ENCODE data around the gene RPS15.

RPS15 gene

DNA sequence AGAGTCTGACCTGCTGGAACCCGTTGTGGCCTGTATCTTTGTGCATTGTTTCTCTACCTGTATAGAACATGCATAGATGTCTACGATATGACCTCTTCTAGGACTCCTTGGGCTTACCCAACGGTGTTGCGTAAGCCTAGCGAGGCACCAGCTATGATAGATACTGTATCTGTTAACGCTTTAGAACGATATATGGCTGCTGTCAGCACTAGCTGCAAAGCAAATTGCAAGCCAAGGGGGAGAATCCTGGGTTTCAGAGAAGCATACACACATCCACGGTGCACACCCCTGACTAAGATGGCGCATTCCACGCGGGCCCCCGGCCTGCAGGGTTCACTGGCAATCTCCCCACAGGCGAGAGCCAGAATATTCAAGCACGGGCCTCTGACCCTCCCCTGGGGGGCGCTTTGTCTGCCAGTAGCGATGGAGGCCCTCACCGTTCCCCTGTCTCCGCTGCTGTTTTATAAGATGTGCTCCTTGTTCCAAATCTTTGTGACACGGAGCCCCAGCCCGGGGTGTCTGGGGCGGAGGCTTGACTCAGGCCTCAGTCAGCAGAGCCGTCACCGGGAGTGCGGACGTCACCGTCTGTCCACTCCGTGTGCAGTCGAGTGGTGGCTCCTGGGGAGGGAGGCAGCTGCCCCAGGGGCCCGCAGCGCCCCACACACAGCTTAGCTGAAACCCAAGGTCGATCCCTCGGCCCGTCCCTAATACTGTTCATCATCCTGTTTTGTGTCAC, 12.9 kb upstream of the RPS15 start:
- peaks cover 8% of the 10 kb centered on the region for H3K36me3 ChIP-seq (ENCODE audit: control insufficient read depth, insufficient read depth, low read length)
- no peaks in the 10 kb centered on the region for H3K9me3 ChIP-seq (ENCODE audit: control insufficient read depth, low read length)
- no peak overlapping the region for H3K4me3 ChIP-seq (ENCODE audit: low read length)
- no peaks in the 10 kb centered on the region for H3K27me3 ChIP-seq (ENCODE audit: control insufficient read depth, insufficient read depth, low read length)
- H3K9ac ChIP-seq (ENCODE audit: low read length) = no peak overlapping the region
- peaks cover 18% of the 10 kb centered on the region for H3K4me1 ChIP-seq (ENCODE audit: control insufficient read depth, insufficient read depth, low read length)

GRCh38 chr19:1425902-1426301, 12.3 kb upstream of the RPS15 start:
- H3K9ac ChIP-seq (ENCODE audit: low read length) = no peak overlapping the region
- no peaks in the 10 kb centered on the region for H3K9me3 ChIP-seq (ENCODE audit: control insufficient read depth, low read length)
- H3K36me3 ChIP-seq (ENCODE audit: control insufficient read depth, insufficient read depth, low read length) = peaks cover 8% of the 10 kb centered on the region
- H3K4me1 ChIP-seq (ENCODE audit: control insufficient read depth, insufficient read depth, low read length) = peaks cover 18% of the 10 kb centered on the region
- no peak overlapping the region for H3K4me3 ChIP-seq (ENCODE audit: low read length)
- no peaks in the 10 kb centered on the region for H3K27me3 ChIP-seq (ENCODE audit: control insufficient read depth, insufficient read depth, low read length)

GRCh38 chr19:1426736-1427135, 11.5 kb upstream of the RPS15 start:
- H3K4me3 ChIP-seq (ENCODE audit: low read length) = no peak overlapping the region
- peaks cover 18% of the 10 kb centered on the region for H3K4me1 ChIP-seq (ENCODE audit: control insufficient read depth, insufficient read depth, low read length)
- no peak overlapping the region for H3K9ac ChIP-seq (ENCODE audit: low read length)
- no peaks in the 10 kb centered on the region for H3K27me3 ChIP-seq (ENCODE audit: control insufficient read depth, insufficient read depth, low read length)
- H3K36me3 ChIP-seq (ENCODE audit: control insufficient read depth, insufficient read depth, low read length) = peaks cover 8% of the 10 kb centered on the region
- no peaks in the 10 kb centered on the region for H3K9me3 ChIP-seq (ENCODE audit: control insufficient read depth, low read length)

DNA sequence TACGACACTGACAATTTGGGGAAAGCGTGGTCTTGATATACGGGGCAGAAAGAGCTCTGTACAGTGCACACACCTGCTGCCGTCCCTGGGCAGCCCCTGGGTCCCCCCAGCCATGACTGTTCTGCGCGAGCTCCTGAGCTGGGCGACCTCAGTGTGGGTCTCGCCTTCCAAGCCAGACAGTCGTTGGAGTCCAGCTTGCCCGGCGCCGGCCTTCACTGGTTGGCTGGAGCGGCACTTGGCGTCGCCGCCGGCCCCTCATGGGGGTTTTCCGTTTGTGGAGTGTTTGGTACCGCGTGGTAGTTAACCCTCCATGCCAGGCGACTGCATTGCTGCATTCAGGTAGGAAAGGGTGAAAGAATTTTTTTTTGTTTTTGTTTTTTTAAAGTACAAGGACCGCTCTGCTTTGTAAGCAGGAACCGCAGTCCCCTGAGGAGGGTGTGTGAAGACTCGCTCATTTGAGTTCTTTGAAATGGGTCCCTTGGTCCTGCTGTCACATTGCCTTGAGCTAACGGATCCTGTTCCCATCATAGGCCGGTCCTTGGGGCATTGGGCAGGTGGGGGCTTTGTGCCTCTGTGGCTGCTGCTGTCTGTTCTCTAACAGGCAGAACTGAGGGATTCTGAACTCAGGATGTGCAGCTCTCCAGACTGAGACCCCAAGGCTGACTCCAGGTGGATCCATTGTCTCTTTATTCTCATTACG, 10.8 kb upstream of the RPS15 start:
- Histone ChIP-seq H3K9me3 (ENCODE audit: control insufficient read depth, low read length) (no peaks in the 10 kb centered on the region), H3K36me3 (ENCODE audit: control insufficient read depth, insufficient read depth, low read length) (peaks cover 8% of the 10 kb centered on the region), H3K4me3 (ENCODE audit: low read length) (no peak overlapping the region), H3K27me3 (ENCODE audit: control insufficient read depth, insufficient read depth, low read length) (no peaks in the 10 kb centered on the region), H3K9ac (ENCODE audit: low read length) (no peak overlapping the region), H3K4me1 (ENCODE audit: control insufficient read depth, insufficient read depth, low read length) (peaks cover 18% of the 10 kb centered on the region)

GRCh38 chr19:1428738-1429391, 9.3 kb upstream of the RPS15 start:
- H3K36me3 ChIP-seq (ENCODE audit: control insufficient read depth, insufficient read depth, low read length) = peaks cover 8% of the 10 kb centered on the region
- peaks cover 18% of the 10 kb centered on the region for H3K4me1 ChIP-seq (ENCODE audit: control insufficient read depth, insufficient read depth, low read length)
- H3K9ac ChIP-seq (ENCODE audit: low read length) = no peak overlapping the region
- H3K4me3 ChIP-seq (ENCODE audit: low read length) = no peak overlapping the region
- H3K9me3 ChIP-seq (ENCODE audit: control insufficient read depth, low read length) = no peaks in the 10 kb centered on the region
- no peaks in the 10 kb centered on the region for H3K27me3 ChIP-seq (ENCODE audit: control insufficient read depth, insufficient read depth, low read length)

- no peaks in the 10 kb centered on the region for H3K27me3 ChIP-seq (ENCODE audit: control insufficient read depth, insufficient read depth, low read length)
- H3K9me3 ChIP-seq (ENCODE audit: control insufficient read depth, low read length) = no peaks in the 10 kb centered on the region
- no peak overlapping the region for H3K9ac ChIP-seq (ENCODE audit: low read length)
- peaks cover 12% of the 10 kb centered on the region for H3K4me1 ChIP-seq (ENCODE audit: control insufficient read depth, insufficient read depth, low read length)
- no peak overlapping the region for H3K4me3 ChIP-seq (ENCODE audit: low read length)
- peaks cover 8% of the 10 kb centered on the region for H3K36me3 ChIP-seq (ENCODE audit: control insufficient read depth, insufficient read depth, low read length)
Measured at GRCh38 chr19:1429750-1430149, 8.4 kb upstream of the RPS15 start.

GRCh38 chr19:1430246-1430645, 8.0 kb upstream of the RPS15 start:
- Histone ChIP-seq H3K9me3 (ENCODE audit: control insufficient read depth, low read length) (no peaks in the 10 kb centered on the region), H3K4me1 (ENCODE audit: control insufficient read depth, insufficient read depth, low read length) (peaks cover 12% of the 10 kb centered on the region), H3K9ac (ENCODE audit: low read length) (no peak overlapping the region), H3K4me3 (ENCODE audit: low read length) (no peak overlapping the region), H3K27me3 (ENCODE audit: control insufficient read depth, insufficient read depth, low read length) (no peaks in the 10 kb centered on the region), H3K36me3 (ENCODE audit: control insufficient read depth, insufficient read depth, low read length) (peaks cover 5% of the 10 kb centered on the region)

DNA sequence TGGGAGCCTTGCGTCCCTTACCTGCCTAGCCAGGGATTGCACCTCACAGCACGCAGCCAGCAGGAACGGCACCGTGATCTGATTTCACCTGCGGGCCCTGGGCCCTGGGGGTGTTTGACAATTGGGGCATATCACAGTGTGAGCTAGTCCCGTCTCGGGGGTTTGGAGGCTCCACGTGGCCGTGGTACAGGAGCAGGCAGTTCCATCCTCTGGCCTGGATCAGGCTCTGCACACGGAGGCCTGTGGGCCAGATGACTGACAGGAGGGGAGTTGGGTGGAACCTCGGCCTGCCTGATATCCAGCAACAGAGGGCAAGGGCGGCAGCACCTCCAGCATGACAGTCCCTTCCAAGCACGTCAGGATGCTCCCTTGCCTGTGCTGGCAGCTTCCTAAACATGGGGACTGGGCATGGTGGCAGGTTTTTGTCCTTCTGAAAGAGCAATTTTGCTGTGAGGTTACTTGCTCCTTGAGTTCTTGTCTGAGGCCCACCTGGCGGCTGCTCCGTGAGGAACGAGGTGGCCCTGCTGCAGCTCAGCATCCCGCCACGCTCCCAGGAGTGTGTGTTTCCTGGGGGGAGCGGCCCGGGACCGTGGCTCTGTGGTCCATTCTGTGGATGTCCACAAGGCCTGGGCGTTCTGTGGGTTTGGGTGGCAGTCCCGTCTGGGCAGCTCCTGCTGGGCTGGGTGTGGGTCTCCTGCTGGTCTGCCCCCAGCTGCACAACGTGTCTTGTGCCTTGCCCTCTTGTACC, 6.3 kb upstream of the RPS15 start:
- H3K4me1 ChIP-seq (ENCODE audit: control insufficient read depth, insufficient read depth, low read length) = peaks cover 12% of the 10 kb centered on the region
- H3K9ac ChIP-seq (ENCODE audit: low read length) = no peak overlapping the region
- no peaks in the 10 kb centered on the region for H3K36me3 ChIP-seq (ENCODE audit: control insufficient read depth, insufficient read depth, low read length)
- no peak overlapping the region for H3K4me3 ChIP-seq (ENCODE audit: low read length)
- no peaks in the 10 kb centered on the region for H3K9me3 ChIP-seq (ENCODE audit: control insufficient read depth, low read length)
- no peaks in the 10 kb centered on the region for H3K27me3 ChIP-seq (ENCODE audit: control insufficient read depth, insufficient read depth, low read length)

- H3K9ac ChIP-seq (ENCODE audit: low read length) = no peak overlapping the region
- peaks cover 12% of the 10 kb centered on the region for H3K4me1 ChIP-seq (ENCODE audit: control insufficient read depth, insufficient read depth, low read length)
- no peaks in the 10 kb centered on the region for H3K36me3 ChIP-seq (ENCODE audit: control insufficient read depth, insufficient read depth, low read length)
- H3K4me3 ChIP-seq (ENCODE audit: low read length) = no peak overlapping the region
- no peaks in the 10 kb centered on the region for H3K9me3 ChIP-seq (ENCODE audit: control insufficient read depth, low read length)
- no peaks in the 10 kb centered on the region for H3K27me3 ChIP-seq (ENCODE audit: control insufficient read depth, insufficient read depth, low read length)
Measured at GRCh38 chr19:1432507-1432887, 5.7 kb upstream of the RPS15 start.

DNA sequence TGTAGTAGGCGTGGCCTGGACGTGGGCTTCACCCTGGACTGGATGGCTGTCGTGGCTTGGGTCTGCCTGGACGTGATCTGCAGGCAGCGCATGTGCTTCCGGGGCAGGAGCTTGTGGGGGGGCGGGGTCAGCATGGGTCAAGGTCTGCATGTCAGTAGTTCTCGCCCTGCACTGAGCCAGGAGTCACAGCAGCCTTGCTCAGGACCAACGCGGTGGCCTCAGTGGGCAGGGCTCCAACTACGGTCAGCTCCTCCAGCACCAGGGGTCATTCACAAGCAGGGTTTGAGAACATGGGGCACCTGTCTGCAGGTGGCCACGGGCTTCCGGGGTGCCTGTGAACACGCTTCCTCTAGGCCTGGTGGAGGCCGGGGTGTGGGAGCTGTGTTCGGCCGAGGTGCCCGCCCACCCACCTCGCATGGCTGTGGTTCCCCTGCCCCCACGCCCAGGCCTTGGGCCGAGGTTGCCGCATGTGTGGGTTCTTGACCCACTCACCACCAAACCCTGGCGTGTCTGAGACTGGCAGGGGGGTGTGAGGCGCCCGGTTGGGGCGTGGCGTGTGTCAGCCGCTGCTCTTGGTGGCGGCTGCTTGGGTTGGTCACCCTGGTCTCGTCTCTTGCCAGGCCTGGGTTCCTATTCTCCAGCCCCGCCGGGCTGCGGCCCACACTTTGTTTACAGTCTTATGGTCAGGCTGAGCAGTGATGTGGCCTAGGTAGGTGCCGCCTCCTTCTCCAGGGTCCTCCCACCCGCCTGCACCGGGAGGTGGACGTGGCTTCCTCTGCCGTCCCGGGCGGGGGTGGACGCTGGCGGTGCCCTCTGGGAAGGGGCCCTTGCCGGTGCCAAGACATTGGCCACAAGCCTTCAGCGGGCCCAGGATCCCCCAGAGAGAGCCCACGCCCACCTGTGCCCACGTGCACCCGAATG, 4.8 kb upstream of the RPS15 start:
- Histone ChIP-seq H3K27me3 (ENCODE audit: control insufficient read depth, insufficient read depth, low read length) (no peaks in the 10 kb centered on the region), H3K36me3 (ENCODE audit: control insufficient read depth, insufficient read depth, low read length) (no peaks in the 10 kb centered on the region), H3K4me3 (ENCODE audit: low read length) (no peak overlapping the region), H3K9ac (ENCODE audit: low read length) (no peak overlapping the region), H3K9me3 (ENCODE audit: control insufficient read depth, low read length) (no peaks in the 10 kb centered on the region), H3K4me1 (ENCODE audit: control insufficient read depth, insufficient read depth, low read length) (peaks cover 12% of the 10 kb centered on the region)

DNA sequence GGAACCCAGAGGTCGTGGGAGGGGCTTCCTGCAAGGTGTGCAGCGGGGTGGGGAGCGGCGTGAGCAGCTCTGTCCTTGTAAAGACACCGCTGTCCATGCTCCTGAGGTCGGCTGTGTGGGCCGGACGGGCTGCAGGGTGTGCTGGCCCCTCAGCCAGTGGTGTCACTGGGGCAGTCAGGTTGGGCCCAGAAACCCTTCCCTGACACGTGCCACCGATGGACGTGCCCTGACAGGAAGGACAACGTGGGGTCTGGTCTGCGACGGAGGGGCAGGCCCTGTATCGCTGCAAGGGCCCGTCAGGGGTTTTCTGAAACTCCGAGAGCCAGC, 4.2 kb upstream of the RPS15 start:
- Histone ChIP-seq H3K27me3 (ENCODE audit: control insufficient read depth, insufficient read depth, low read length) (no peaks in the 10 kb centered on the region), H3K9me3 (ENCODE audit: control insufficient read depth, low read length) (no peaks in the 10 kb centered on the region), H3K4me1 (ENCODE audit: control insufficient read depth, insufficient read depth, low read length) (peaks cover 11% of the 10 kb centered on the region), H3K9ac (ENCODE audit: low read length) (no peak overlapping the region), H3K36me3 (ENCODE audit: control insufficient read depth, insufficient read depth, low read length) (no peaks in the 10 kb centered on the region), H3K4me3 (ENCODE audit: low read length) (no peak overlapping the region)

Data from mucosa of stomach (tissue), 1 donor.